ENCODE measurements around the gene CMTM7.

DNA sequence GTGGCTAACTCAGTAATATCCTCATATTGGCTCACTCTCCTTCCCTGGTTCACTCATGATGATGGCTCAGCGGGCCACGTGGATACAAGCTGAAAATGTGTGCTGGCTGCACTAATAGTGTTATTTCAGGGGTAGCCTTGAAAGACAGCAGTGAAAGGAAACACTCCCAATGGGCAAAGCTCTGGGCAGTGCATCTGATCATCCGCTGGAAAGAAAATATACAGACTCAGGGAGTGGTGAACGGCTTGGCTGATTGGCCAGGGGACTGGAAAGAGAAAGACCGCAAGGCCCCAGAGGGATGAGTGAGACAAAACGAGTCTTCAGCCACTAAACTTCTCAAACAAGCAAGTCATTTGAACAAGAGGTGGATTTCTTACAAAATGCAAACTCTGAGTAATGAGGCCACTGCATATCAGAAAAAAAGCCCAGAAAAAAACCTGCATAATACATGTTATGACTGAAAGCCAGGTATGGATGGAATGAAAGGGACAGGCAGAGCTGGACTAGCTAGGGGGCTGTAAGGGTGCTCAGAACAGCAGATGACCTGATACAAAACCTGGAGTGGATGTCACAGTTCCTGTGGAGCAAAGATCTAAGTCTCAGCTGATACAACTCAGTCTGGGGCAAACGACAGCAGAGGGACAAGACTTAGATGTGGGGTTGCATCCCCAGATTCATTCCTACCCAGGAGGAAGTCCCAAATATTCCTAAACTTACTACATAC, 77.7 kb downstream of the CMTM7 start:
- TF ChIP-seq, protein P1, sequence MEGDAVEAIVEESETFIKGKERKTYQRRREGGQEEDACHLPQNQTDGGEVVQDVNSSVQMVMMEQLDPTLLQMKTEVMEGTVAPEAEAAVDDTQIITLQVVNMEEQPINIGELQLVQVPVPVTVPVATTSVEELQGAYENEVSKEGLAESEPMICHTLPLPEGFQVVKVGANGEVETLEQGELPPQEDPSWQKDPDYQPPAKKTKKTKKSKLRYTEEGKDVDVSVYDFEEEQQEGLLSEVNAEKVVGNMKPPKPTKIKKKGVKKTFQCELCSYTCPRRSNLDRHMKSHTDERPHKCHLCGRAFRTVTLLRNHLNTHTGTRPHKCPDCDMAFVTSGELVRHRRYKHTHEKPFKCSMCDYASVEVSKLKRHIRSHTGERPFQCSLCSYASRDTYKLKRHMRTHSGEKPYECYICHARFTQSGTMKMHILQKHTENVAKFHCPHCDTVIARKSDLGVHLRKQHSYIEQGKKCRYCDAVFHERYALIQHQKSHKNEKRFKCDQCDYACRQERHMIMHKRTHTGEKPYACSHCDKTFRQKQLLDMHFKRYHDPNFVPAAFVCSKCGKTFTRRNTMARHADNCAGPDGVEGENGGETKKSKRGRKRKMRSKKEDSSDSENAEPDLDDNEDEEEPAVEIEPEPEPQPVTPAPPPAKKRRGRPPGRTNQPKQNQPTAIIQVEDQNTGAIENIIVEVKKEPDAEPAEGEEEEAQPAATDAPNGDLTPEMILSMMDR (IDR thresholded peaks at IDR 0.05 in 2 of 3, conservative IDR thresholded peaks at IDR 0.05 in 1 of 3; ENCODE audit: borderline replicate concordance in 1 of 3, insufficient read depth in 1 of 3, low read depth in 2 of 3, low read length in 2 of 3) = no peak
- TF ChIP-seq JUND (IDR thresholded peaks at IDR 0.05) (no peak), SP1 (IDR thresholded peaks at IDR 0.05; ENCODE audit: low read depth) (no peak), CEBPB (IDR thresholded peaks at IDR 0.05; ENCODE audit: low read depth) (no peak), POLR2A (IDR thresholded peaks at IDR 0.05; ENCODE audit: borderline replicate concordance, extremely low read depth, insufficient read depth, insufficient read length) (no peak), ZFX (IDR thresholded peaks at IDR 0.05) (no peak), POLR2AphosphoS5 (IDR thresholded peaks at IDR 0.05; ENCODE audit: low read depth, low read length) (0 out of 2 replicates have a peak, but pooled peaks have one; percentile 6)

Measured in HCT116 (cell line).